RPMI8226 (cell line): Measurements from ENCODE around the gene APOA1.
"Not testable (repeated sequence)": the region's sequence is repeated elsewhere in the genome, so short reads cannot be mapped to it uniquely, and the experiment has no call there.

Experiments
- DNase-seq: peaks from one replicate; pipeline ENCODE4 v3.0.0-alpha.2; 2015

APOA1 gene

DNA sequence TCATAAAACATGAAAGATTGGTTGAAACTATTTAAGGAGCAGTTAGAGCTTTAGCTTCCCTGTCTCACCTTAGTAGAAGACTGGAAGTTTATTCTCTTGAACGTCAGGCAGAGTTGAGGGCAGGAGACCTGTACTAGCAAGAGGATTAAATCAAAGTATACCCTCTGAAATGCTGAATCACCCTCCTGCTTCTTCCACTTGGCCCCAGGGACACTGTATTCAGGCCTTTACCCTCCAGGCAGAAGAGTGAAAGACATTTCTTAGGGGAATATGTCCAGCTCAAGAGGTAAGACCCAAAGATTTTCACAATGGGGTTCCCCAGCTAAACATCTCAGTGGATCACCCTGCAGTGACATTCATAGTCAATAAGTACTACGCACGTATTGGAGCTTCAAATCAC, 26.2 kb downstream of the APOA1 start:
- DNase-seq = no peak

DNA sequence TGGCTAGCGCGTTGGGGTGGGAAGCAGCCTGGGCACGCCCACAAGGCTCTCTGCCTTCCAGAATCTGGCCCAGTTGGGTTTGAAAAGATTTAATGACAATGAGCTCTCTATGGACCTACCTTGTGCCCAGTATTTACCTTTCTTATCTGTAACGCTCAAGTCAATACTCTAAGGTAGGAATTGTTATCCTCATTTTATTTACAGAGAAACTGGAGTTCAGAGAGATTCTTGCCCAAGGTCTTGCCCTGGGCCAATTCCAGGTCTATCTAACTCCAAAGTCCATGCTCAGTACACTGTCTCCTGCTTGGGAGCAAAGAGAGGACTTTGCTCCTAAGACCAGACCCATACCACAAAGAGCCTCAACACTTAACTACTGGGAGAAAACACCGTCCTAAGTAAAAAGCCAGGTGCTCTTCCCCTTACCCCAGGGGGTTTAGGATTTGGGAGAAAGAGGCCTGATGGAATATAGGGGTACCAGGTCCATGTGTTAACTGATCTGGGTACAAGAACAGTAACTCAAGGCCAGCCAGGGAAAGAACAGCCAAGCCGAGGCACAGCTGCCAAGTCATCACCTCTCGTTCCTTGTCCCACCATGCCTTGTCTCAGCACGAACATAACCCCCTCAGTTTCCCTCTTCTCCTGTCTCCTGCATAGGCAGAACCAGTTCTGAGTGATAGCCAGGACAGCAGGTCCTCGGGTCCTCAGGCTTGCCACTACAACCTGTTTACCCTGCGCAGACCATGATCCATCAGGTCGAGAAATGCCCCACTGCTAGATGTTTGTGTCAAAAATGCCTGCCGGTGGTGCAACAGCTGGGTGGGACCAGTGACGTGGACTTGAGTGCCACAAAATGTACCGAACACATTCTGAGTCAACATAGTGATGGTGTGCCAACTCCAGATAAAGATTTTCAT, 28.9 kb downstream of the APOA1 start:
- no peak for DNase-seq

DNA sequence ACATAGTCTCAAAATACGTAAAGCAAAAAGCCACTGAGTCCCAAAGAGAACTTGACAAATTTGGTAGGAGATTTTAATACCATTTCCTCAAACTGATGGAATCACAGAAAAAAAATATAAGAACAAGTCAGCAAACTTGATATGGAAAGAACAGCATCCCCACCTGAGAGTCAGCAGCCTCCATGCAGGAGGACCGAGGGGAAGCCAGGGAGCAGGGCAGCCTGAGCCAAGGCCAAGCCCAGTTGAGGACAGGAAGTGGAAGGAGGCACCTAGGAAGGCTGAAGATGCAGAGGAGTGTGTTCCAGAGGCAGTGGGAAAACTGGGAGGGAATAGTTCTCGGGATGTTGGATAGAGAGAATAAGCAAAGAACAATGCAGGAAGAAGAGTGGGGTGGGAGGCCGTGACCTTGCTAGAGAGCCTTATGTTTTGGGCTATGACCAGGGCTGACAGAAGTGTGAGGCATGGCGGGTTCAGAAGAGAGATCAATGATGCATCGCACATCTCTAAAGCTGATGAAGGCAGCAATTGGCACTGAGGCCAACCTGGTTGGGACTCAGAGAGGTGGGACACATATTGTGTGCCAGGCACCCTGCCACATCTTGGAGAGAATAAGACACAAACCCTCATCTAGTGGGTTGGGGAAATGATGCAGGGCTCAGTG, 29.7 kb downstream of the APOA1 start:
- DNase-seq = no peak

DNA sequence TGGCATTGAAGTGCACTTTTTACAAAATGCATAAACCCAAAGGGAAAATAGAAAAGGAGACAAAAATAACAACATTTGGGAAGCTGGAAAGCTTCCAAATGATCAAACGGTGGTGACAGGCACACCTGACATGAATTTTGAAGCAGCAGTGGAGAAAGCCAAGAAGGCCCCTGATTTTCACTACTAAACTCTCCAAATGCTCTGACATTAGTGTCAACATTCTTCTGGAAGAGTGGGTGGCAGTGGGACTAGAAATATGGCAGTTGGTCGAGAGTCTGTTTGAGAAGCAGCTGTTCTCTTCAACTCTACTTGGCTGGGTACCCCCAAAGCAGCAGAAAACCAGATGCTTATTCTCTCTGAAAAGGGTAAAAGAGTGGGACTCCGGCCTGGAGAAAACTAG, 33.4 kb downstream of the APOA1 start:
- no peak for DNase-seq

DNA sequence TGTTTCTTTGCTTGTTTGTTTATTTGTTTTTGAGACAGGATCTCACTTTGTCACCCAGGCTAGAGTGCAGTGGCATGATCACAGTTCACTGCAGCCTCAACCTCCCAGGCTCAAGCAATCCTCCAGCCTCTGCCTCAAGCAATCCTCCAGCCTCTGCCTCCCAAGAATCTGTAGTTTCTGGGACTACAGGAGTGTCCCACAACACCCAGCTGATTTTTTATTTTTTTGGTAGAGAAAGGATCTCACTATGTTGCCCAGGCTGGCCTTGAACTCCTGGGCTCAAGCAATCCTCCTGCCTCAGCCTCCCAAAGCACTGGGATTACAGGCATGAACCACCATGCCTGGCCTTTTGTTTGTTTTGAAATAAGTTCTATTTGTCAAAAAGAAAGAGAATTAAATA, 35.8 kb downstream of the APOA1 start:
- DNase-seq = not testable (repeated sequence)

- DNase-seq = no peak
These were observed 36.8 kb downstream of the APOA1 start for GRCh38 chr11:116800610-116801009.

GRCh38 chr11:116798368-116798767, 39.1 kb downstream of the APOA1 start:
- no peak for DNase-seq

DNA sequence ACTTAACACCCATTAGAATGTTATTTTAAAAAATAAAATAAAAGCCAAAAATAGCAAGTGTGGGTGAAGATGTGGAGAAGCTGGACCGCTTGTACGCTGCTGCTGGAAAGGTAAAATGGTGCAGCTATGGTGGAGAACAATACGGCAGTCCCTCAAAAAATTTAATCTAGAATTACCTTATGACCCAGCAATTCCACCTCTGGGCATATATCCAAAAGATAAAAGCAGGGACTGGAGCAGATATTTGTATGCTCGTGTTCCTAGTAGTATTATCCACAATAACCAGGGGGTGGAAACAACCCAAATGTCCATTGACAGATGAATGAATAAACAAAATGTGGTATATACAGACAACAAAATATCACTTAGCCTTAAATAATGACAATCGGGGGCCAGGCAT, 39.6 kb downstream of the APOA1 start:
- DNase-seq = no peak

DNA sequence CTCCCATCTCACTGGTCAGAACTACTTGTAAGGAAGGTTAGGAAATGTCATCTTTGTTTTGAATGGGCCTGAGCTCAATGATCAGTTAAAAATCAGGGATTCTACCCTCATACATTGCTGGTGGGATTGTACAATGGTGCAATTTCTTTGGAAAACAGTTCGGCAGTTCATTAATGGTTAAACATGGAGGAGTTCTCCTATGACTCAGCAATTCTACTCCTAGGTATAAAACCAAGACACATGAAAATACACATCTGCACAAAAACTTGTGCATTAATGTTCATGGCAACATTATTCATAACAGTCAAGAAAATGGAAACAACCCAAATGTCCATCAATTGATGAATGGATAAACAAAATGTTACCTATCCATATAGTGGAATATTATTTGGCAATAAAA, 40.9 kb downstream of the APOA1 start:
- DNase-seq = no peak

DNA sequence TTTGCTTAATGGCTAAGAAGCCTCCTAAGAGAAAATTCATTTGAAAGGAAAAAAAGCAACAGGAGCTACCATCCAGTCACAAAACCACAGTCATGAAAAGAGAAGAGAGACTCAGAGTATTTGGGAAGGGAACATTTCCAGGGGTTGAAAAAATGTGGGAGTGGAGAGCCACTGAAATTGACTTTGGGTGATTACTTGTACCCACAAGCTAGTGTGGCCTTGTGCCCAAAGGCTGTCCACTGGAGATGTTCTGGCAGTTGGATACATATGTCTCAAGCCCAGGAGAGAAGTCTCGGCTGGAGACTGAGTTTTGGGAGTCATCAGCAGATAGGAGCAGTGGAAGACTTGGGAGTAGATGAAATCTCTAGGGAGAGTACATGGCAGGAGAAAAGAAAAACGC, 42.6 kb downstream of the APOA1 start:
- no peak for DNase-seq

GRCh38 chr11:116793772-116794097, 43.7 kb downstream of the APOA1 start:
- DNase-seq = no peak

DNA sequence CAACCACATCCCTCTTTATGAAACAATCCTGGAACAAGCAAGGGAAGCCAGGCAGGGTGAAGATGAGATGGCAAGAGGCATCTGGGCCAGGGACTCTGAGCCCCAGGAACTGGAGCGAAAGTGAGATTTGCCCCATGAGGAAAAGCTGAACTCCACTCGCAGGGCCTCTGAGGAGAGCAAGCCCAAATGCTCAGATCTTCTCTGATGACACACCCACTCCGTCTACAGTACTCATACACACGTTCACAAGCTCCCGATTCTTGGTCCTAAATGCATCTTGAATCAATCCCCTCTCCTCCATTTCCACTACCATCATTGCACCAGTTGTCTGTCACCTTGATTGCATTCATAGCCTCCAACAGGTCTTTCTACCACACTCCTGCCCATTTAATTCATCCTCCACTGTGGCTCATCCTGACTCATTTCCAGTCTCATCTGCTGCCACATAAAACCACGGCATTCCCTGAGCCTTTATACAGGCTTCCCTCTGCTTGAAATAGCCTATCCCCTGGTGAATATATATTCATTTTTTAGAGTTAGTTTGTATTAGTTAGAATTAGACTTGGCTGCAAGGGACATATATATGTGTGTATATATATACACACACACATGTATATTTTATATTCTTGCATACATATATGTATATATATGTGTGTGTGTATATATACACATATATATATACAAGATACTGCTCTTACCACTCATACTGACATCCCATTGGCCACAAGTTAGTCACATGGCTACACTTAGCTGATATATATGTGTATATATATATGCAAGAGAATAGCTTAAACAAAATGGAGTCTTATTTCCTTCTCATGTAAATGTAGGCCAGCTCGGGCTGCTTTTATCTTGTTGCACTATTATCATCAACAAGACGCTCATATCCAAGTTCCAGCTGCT, 44.3 kb downstream of the APOA1 start:
- DNase-seq = no peak

DNA sequence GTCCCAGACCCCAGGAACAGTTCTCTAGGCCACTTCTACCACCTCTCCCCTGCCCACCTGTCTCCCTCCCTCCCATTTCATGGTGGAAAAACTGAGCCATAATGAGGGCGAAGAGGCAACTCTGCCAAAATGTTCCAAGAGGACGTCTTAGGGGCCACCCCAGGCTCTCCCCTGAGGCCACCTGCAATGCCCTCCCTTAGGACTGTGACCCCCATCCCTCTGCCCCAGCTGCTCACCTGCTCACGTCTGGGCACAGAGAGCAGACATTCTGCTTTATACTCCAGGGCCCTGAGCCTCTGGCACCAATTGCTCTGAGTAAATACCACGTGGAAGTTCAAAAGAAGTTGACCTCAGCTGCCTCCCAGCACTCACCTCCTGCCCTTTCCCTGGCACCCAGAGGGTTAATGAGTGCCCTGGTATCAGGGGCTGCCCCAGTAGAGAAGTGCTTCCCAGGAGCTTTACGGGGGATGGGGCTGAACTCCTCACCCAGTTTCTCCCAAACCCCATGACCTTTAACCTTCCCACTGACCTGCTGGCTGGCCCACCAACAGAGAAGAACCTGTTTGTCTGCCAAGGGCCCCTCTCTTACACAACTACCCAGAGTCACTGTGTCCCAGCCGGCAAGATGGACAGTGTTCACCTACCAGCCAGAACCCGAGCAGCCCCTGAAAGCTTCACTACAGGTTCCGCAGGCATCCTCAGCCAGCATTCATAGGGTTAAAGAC, 45.1 kb downstream of the APOA1 start:
- DNase-seq = no peak

DNA sequence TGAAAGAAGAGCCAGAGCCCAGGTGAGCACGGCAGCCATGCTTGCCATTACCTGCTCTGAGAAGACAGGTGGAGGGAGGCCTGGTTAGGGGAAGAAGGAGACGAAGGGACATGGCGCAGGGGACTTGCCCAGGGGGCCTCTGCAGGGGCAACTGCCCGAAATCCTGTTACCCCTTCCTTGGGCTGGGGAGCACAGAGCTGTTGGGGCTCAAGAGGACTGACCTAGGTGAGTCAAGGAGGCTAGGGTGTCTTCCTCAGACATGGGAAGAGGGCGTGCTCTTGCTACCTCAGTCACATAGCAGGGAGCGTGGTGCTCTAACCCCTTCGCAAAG, 45.6 kb downstream of the APOA1 start, which contains the start of gene APOA5:
APOA5 (minus strand) TSS at position 67 of the 331 bp plus-strand sequence; CDS start at position 48, 19 bp downstream.
- DNase-seq = no peak

- DNase-seq = peak; percentile 72
These were observed 46.2 kb downstream of the APOA1 start for GRCh38 chr11:116791002-116791812.

DNA sequence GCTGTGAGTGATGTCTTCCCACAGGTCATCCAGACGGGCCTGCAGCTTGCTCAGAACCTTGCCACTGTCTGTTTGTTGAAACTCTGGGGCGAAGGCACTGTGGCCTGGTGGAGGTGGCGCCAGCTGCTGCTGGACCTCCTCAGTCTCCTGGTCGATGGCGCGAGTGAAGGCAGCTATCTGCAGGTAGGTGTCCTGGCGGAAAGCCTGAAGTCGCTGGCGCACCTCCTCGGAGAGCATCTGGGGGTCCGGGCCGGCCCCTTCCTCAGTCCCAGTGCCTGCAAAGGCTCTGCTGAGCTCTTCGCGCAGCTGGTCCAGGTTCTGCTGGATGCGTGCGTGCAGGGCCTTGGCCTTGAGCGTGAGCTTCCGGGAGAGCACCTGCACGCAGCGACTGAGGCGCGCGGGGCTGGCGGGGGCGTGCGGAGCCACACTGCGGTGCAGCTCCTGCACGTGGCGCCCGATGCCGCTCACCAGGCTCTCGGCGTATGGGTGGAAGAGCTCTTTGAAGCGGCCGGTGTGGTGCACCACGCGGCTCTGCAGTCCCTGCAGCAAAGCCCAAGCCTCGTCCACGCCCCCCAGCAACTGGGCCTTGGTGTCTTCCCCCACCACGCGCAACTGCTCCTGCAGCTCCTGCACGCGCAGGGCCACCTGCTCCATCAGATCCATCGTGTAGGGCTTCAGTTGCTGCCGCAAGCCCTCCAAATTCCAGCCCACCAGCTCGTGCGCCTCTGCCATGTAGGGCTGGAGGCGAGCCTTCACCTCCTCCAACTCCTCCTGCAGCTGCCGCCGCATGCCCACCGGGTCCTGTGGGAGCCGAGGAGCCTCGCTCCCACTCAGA, 47.0 kb downstream of the APOA1 start:
- no peak for DNase-seq

- no peak for DNase-seq
These were observed 48.4 kb downstream of the APOA1 start for GRCh38 chr11:116788975-116789374.

DNA sequence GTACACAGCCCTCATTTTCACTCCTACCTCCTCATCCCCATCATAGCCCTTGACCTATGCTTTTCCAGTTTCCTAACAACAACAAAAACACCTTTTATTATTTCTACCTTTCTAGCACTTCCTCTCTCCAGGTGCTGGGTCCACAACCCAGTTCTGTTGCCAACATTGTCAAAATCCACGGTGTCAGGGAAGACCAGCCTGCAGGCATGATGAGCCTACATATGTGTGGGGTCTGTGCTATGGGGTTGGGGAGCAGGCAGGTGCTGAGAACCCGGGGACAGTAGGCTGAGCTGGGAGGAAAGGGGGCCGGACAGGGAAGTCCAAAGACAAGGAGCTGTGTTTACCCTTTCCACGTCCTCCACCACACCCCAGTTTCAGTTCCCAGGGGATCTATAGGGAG, 48.9 kb downstream of the APOA1 start:
- no peak for DNase-seq

DNA sequence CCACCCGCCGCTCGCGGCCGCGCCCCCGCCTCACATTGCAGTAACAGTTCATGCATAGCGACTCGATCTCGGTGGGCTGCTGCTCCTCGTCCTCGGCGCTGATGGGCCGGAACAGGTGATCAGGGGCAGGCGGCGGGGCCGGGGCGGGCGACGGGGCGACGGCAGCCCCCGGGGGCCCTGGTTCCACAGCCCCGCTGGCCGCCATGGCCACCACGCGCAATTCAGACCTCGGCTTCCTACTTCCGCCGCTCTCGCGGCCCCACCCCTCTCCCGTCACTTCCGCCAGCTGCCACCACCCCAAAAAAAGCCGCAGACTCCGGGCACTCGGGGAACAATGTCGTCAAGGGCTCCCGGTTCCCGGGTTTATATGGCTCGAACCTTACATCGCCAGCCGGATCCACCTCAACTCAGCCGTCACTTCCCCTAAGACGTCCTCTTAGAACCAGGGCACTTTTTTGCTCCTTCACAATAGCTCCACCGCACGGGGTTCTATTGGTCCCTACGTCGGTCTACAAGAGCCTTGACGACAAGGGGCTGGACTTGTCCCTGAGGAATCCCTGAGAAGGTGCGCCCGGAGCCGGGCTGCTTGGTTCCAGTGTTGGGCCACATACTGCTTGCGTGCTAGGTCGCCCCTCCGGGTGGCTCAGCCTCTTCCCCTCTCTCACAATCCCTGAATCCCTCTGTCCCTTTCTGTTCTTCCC, 49.5 kb downstream of the APOA1 start, which contains the start of gene ZPR1:
ZPR1 (minus strand) TSS at position 238 of the 701 bp plus-strand sequence; CDS start at position 205, 33 bp downstream.
- peak; percentile 85 for DNase-seq

- no peak for DNase-seq
These were observed 50.0 kb downstream of the APOA1 start for GRCh38 chr11:116787436-116787785.
